HG03442 (cell line): ENCODE results near the gene TMEM30A.

Source experiments
- ATAC-seq: cut with Tn5 transposase; IDR thresholded peaks from one replicate; pipeline ENCODE4 v1.9.1; 2021; ENCODE audit warnings: mild to moderate bottlenecking, moderate library complexity; ENCODE audit not compliant: unreplicated experiment

Gene TMEM30A

DNA sequence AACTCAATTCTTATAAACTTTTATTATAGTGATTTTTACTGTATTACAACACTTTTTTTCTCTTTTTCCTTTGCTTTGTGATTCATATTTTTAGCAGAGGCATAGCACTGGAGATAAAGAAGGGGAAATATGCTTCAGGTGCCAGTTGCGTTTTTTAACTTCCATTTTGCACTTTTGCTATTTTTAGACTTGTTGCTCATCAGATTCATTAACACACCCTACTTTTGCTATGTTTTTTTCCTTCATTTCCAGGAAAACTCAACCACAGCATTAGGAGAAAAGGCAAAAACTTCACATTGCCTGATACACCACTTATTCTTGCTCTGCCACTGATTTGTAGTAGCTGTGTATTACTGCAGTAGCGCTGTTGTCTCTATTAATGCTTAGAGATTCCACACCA lies 8.0 kb upstream of the TMEM30A start:
- ATAC-seq: no peak

DNA sequence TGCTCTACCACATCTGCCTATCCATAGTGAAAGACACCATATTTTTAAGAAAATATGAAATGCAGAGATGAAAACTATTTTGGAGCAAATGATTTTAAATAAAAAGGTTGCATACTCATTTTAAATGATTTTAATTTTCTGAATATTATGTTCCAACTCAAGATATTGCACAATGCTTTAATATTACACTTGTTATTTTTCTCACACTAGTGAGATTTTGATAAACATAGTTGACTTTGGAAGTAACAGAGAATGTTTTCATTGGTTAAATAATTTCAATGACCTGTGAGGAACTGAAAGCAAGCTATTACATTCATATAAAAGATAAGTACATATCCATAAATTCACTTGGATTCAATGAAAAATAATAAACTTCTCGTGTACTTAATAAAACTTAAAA lies 7.2 kb upstream of the TMEM30A start:
- ATAC-seq: no peak

DNA sequence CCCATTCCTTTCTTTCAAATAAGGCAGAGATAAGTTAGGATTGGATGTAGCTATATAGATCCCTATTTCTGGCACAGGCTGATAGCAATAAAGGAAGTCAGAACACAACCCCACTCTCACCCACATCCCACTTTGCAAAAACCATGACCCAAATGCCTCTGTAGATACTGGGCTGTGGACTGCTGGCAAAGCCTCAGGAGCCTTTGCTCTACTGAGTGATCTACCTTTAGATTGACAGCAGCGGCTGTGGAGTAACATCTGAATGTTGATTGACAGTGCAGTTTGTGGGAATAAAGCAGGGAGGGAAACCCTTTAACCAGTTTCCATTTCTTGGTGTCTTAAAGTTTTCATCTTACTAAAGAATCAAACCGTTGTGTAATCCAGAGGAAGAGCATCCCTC lies 6.7 kb upstream of the TMEM30A start:
- no peak for ATAC-seq

DNA sequence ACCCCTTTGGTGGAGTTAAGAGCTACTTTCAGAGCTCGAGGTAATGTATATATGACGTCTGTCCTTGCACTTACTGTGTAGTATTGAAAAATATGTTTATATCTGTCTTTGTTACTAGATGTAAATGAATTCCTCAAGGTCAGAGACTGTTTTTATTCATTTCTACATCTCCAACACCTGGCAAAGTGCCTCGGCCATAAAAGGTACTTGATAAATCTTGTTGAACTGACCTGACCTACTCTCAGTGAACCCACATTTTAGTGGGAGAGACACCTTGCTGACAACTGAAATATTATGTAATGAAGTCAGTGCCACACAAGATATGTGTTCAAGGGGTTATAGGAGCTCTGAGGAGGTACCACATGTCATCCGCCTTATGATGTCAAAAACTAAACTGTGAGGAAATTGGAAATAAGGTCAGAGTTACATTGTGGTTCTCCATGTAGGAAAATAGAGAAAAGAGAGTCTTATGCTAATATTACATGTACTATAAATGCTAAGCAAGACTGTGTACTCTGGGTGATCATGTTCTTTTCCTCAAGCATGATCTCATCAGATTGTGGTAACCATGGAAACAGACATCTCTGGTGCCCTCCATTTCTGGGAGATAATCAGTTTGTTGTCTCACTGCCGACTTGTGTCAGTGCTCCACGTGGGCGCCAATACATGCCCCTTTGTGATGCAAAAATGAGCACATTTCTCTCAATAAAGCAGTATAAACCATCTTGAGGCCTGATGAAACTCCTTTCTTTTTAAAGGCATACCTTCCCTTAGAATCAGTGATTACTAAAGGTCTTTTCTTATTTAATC lies 5.7 kb upstream of the TMEM30A start:
- no peak for ATAC-seq

DNA sequence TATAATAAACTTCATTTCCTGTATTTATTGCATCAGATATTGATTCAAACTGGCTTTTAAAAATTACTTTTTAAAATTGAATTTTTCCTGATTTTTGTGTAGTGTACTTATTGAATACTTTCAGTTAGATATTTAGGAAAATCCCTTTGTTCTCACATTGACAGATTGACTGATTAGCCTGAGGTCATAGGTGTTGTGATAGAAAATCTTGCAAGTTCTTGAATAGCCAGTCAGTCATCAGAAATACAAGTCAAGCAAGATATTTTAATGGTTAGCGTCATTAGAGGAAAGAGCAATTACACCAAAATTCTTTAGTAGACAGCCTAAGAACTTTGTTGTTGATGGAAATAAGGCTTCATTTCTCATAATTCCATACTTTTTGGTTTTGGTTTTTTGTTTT lies 3.4 kb upstream of the TMEM30A start:
- ATAC-seq: no peak

DNA sequence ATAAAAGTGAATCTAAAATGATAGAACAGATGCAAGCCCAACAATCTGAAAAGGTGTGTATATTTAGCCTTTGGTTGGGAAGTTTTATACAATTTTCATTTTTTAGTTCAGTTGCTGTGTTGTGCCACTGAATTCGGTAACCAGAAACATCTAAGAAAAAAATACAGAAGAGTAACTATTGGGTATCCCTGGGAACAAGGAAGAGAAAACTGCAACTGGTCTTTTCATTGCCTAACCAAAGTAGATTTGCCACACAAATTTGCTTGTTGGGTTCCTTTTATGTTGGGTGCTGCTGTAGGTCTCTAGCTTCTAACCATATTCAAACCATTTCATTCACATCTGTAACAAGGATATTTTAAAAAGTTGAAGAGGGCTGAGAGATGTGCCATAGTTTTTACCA lies 2.8 kb upstream of the TMEM30A start:
- no peak for ATAC-seq

DNA sequence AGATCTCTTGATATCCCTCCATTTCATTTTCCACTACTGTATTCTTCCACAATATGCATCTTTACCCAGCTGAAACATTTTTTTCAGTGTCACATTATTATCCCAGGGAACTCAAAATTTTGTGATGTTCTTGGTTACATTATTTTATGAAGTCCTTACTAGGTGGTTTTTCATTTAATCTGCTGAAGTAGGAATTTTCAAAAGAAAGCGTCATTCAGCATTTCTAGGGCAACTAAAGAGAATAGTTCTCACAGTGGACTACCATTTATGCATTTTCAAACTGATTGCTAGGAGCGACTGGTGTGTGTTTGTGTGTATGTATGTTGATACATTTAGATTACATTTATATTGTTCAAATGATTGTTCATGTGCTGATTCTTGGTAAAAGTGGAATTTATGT lies 2.4 kb upstream of the TMEM30A start:
- no peak for ATAC-seq

DNA sequence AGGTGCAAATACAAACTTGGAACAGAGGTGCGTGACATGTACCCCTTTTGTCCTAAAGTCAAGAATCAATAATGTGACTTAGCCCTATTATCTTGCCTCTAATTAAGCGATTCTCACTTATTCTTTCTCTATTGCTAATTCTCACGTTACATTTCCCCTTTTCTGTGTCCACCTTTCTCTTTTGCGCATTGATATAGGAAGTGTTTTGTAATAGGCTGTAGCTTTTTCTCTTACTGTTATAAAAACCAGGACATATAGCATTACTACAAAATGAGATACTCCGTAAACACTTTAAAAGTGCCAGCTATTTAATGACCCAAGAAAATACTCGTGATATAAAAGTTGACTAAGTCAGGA lies 669 bp upstream of the TMEM30A start:
- peak; percentile 5 for ATAC-seq

DNA sequence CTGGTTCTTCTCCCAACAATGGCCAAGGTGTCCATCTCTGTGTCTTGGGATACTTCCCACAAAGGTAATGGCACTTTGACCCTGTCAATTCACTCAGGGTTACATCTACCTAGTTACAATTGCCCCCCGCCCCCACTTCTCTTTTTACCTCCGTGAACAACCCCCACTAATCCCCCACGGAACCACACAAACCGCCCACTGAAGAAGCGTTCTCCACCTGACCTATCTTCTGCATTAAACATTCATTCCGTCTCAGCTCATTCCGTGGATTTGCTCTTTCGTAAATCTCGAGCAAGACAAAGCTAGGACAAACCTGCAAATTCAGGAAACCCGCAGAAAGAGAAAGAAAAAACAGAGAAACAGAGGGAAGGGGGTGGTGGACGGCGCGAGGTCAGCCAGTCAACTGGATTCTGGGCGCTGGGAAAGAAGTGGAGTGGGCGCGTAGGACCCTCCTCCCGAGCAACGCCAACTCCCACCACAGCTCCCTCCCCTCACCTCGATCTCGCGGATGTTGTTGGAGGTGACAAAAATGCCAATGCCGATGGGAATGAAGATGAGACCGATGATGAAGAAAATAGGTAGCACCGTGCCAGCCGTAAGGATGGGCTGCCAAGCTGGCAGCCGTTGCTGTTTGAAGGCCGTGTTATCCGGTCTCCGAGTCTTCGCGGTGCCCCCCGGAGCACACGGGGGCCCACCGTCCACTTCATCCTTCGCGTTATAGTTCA lies 523 bp downstream of the TMEM30A start:
- peak; percentile 2 for ATAC-seq

DNA sequence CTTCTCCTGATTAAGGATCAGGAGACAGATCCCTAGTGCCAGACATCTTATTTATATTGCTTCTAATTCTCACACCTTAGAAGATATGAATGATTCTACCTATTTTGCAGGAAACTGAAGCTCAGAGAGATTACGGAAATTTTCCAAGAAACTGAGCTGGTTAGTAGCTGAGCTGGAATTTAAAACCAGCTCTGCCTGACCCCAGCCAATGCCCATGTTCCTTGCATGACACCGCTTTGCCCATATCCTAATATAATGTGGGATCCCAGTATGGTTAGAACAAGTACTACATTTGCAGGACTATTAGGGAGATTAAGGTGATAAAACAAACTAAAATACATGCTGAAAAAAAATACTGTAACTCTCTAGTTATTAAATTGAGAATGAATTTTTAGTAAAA lies 1.9 kb downstream of the TMEM30A start:
- no peak for ATAC-seq

DNA sequence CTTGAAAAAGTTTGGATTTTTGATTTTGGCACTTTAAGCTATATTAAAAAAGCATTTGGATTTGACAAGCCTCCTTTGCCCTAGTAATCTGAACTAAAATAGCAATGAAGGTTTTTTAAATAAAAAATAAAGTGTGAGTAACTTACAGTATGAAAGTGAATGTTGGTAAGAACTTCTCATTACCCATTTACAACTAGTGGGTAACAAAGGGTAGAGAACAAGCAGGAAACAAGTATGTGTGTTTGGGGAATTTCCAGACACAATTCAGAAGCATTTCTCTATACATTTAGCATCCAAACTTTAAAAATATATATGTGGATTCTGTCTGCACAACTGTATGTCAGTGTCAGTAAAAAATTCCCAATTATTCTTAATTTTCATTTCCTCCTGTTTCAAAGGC lies 2.9 kb downstream of the TMEM30A start:
- no peak for ATAC-seq

DNA sequence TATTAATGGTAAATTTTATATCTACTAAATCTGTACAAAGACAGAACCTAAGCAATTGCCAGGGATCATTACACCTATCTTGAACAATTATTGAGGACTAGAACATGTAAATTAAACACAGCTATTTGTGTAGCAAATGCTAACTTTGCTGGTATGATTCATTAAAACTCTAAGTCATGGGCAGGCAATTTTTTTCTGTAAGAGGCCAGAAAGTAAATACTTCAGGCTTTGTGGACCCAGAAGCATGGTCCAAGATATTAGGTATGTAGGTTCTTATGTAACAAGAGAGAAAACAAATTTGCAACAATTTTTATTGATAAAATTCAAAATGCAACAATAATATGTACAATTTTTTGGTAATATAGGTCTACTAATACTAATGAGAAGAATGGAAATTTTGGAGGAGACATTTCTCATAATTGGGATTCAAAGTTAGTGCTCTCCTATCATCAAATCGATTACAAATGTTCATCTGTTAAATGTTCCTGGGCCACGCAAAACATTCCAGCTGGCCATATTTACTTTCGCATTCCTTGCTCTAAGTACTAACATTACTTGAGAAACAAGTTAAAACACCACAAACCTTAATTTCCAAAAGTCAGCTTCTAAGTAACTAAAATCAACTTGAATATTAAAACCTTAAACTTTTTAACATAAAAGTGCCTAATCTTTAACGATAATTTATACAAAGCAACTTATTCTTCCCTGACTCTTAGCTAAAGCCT lies 4.3 kb downstream of the TMEM30A start:
- no peak for ATAC-seq

DNA sequence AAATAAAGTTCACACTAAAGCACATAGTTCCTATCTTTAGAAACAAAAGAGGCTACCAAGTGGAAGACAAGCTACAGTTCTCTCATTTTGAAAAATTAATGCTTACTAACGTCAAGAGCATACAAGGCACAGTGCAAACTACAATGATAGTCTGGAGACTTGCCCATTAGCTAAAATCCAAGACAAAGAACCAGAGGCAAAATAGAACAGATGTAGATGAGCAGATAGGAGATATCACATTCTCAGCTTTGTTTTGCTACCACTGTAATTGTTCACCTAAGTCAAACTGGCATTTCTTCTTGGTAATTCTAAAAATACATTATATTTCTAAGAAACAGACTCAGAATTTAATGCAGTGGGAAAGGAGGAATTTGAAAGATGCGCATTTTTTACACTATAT lies 5.2 kb downstream of the TMEM30A start:
- ATAC-seq: no peak

DNA sequence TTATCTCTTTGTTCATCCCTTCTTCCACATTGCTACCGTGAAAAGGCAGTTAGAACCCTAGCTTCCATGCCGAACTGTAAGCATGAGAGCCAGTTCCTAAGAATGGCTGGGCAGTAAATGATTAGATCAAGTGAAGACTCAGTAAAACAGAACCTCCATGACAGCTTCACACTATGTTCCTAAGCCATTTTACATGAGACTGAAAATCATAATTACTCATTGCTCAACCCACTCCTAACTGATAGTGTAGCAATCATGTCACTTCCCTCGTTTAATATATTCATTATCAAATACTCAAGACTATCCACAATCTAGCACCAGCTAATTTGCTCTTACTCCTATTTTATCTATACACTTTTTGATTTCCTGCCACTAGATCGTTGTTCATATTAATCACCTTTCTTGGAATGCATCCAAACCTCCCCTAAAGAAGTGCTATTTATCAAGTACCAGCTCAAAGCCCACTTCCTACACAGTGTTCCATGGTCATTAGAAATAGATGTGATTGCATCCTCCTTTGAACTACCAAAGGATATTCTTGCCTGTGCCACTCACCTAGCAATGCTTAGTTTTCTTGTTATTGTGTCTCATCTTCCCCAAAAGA lies 6.0 kb downstream of the TMEM30A start:
- no peak for ATAC-seq

DNA sequence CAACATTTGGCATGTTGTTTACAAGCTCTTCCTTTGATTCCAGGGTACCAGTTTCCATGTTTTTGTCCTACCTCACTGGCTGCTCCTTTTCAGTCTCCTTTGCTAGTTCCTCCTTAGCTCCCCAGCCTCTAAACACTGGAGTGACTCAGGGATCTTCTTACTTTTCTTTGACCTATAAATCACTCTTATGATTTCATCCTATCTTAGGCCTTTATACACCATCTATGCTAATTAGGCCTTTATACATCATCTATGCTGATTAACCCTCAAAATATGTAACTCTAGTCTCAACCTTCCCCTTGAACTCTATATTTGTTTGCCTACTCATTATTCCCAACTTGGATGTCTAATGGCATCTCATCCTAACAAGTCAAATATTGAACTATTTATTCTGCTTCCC lies 9.5 kb downstream of the TMEM30A start:
- ATAC-seq: no peak

DNA sequence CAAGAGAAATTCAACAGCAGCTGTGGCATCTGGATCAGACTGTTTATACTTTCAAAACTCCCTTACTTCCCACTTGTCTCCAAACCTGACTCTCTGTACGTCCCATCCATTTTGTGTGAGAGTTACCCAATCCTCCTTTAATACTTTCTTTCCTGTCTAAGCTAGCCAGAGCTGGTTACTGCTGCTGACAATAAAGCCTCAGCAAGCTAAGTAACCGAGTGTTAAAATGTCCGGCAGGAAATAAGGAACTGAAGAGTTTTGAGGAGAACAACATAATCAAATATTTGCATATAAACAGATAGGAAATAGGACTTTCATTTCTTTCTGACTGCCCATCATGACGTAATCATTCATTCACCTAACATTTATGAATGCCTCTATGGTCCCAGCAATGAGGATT lies 11.6 kb downstream of the TMEM30A start:
- ATAC-seq: no peak

DNA sequence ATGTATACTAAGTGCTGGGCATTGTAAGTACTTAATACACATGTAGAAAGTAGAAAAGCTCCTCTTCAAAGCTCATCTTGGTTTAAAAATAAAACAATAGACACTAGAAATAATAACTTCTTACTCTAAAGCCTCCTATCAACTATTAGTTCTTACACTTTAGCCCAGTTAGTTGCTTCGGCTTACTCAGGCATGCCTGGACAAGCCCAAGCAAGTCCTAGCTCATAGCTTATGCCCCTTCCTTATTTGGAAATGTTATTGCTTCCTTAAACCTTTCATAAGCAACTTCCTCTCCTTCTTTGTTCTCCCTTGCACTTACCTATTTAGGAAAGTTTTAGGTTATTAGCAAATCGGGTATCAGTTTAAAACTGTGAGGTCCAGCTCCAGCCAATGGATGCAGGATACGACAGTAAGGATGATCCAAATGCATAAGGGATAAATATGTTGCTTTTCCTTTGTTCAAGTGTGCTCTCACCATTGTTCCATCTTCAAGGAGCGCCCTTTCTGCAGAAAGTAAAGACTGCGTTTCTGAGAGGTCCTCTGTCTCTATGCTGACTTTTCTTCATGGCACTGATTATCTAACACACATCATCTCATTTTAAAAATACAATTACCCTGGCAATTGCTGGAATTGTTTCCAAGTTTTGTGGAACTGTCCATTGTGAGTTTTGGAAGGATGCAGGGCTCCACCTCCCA lies 12.3 kb downstream of the TMEM30A start:
- no peak for ATAC-seq

DNA sequence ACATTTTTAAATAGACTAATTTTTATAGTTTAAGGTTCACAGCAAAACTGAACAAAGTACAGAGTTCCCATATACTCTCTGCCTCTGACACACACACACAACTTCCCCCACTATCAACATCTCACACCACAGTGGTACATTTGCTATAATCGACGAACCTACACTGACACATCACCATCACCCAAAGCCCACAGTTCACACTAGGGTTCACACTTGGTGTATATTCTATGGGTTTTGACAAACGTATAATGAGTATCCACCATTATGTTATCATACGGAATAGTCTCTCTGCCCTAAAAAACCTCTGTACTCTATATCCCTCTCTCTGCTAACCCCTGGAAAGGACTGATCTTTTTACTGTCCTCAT lies 15.6 kb downstream of the TMEM30A start:
- no peak for ATAC-seq

DNA sequence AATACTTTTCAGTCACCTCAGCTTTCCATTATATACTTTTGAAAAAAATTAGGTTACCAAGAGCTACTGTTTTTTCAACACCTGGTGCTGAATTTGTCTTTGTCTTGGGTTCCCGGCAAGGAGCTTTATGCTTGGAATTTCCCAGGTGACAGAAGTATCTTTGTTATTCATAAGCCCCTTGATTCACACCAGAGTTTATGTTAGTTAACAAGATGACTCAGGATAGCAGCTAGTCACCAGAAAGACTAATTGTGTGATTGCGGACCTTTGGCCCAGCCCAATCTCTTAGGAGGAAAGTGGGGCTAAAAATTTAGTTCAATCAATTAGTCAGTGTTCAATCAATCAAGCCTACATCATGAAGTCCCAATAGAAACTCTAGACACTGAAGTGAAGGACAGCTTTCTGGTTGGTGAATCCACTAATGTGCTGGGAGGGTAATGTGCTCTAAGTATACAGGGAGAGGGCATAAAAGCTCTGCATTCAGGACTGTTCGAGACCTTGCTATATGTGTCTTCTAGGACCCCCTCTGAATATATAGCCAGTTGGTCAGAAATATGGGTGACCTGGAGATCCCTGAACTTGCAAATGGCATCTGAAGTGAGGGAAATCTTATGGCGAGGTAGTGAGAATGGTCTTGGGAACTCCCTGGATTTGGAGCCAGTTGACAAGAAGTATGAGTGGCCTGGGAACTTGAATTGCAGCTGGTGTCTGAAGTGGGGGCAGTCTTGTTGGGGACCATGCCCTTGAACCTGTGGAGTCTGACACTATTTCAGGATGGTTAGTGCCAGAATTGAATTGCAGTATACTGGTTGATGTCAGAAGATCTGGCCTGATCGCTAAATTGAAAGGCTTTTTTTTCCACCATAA lies 16.2 kb downstream of the TMEM30A start:
- ATAC-seq: no peak

DNA sequence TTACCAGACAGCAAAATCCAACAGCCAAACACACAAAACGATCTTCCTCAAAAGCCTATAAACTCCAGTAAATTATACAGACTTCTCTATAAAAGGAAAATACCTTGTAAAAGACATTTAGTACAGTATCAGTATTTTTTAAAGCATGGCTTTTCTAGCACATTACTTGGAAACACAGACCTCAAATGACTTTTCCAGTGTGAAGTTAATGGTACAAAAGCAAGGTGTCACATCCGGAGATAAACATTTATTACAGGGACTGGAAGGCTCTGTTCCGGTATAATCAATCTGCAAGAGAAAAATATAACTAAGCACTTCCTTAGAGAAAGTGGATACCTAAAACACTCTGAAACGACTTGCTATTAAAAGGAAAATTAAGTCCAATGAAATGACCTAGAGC lies 17.1 kb downstream of the TMEM30A start:
- no peak for ATAC-seq
